Measurements from ENCODE around the gene NCBP2. TPM values are rescaled to one million over a fixed set of nuclear protein-coding genes. Genes with fewer than 3 reads are reported as not detected.

The NCBP2 gene
- total and polyA plus RNA-seq, 7 donors = 35.7 to 60.7 (median 44.9) TPM

GRCh38 chr3:196966526-196967401 is 24.4 kb upstream of the NCBP2 start:
- TF ChIP-seq POLR2AphosphoS5 (IDR thresholded peaks at IDR 0.05) (no peak), POLR2A (IDR thresholded peaks at IDR 0.05) (no peak), EP300 (IDR thresholded peaks at IDR 0.05) (no peak), CTCF (IDR thresholded peaks at IDR 0.05) (no peak)
- 77 to 90% methylated on average over 47 of the region's 47 CpGs for WGBS, 2 donors
- intact Hi-C loops (cut with DNase I) = no loop called here
- no peaks in the 10 kb centered on the region for H3K27me3 ChIP-seq
- no peaks in the 10 kb centered on the region for H3K9me3 ChIP-seq
- no peaks in the 10 kb centered on the region for H3K36me3 ChIP-seq
- H3K4me1 ChIP-seq = peaks cover 0 to 16% (median 11%) of the 10 kb centered on the region in 4 donors
- DNase-seq = no peak
- no peak overlapping the region for H3K27ac ChIP-seq
- no peak overlapping the region for H3K4me3 ChIP-seq

- no peak for DNase-seq
- Histone ChIP-seq H3K4me1 (peaks cover 0 to 16% (median 11%) of the 10 kb centered on the region in 4 donors), H3K9me3 (no peaks in the 10 kb centered on the region), H3K27ac (no peak overlapping the region), H3K36me3 (no peaks in the 10 kb centered on the region), H3K27me3 (no peaks in the 10 kb centered on the region), H3K4me3 (no peak overlapping the region)
- no peak for TF ChIP-seq CTCF (IDR thresholded peaks at IDR 0.05)
- TF ChIP-seq POLR2AphosphoS5 (IDR thresholded peaks at IDR 0.05) = no peak
- TF ChIP-seq EP300 (IDR thresholded peaks at IDR 0.05) = no peak
- TF ChIP-seq POLR2A (IDR thresholded peaks at IDR 0.05) = no peak
- WGBS, 2 donors = 96% methylated on average over 10 of the region's 10 CpGs
- intact Hi-C loops (cut with DNase I) = no loop called here
These were observed 23.5 kb upstream of the NCBP2 start for GRCh38 chr3:196965804-196966173.

- Histone ChIP-seq H3K9me3 (no peaks in the 10 kb centered on the region), H3K27me3 (no peaks in the 10 kb centered on the region), H3K4me3 (no peak overlapping the region), H3K36me3 (no peaks in the 10 kb centered on the region), H3K27ac (no peak overlapping the region), H3K4me1 (peaks cover 0 to 16% (median 11%) of the 10 kb centered on the region in 4 donors)
- intact Hi-C loops (cut with DNase I) = no loop called here
- WGBS, 2 donors = 93 to 94% methylated on average over 11 of the region's 11 CpGs
- TF ChIP-seq POLR2AphosphoS5 (IDR thresholded peaks at IDR 0.05) (no peak), EP300 (IDR thresholded peaks at IDR 0.05) (no peak), CTCF (IDR thresholded peaks at IDR 0.05) (no peak), POLR2A (IDR thresholded peaks at IDR 0.05) (no peak)
- peak; percentile 4 for DNase-seq
These were observed 22.9 kb upstream of the NCBP2 start for GRCh38 chr3:196965112-196965803.

GRCh38 chr3:196963631-196963953 is 21.3 kb upstream of the NCBP2 start:
- 74 to 78% methylated on average over 2 of the region's 2 CpGs for WGBS, 2 donors
- intact Hi-C loops (cut with DNase I) = no loop called here

More at GRCh38 chr3:196963631-196963953, 21.3 kb upstream of the NCBP2 start:
- Histone ChIP-seq H3K27ac (no peak overlapping the region), H3K4me1 (peaks cover 0 to 16% (median 11%) of the 10 kb centered on the region in 4 donors), H3K4me3 (no peak overlapping the region), H3K9me3 (no peaks in the 10 kb centered on the region), H3K27me3 (no peaks in the 10 kb centered on the region), H3K36me3 (no peaks in the 10 kb centered on the region)
- no peak for DNase-seq
- TF ChIP-seq POLR2A (IDR thresholded peaks at IDR 0.05) = no peak
- TF ChIP-seq POLR2AphosphoS5 (IDR thresholded peaks at IDR 0.05) = no peak
- TF ChIP-seq EP300 (IDR thresholded peaks at IDR 0.05) = no peak
- no peak for TF ChIP-seq CTCF (IDR thresholded peaks at IDR 0.05)
